HepG2 (cell line): Measurements from ENCODE around the gene PYCR2. TPM values are rescaled to one million over a fixed set of nuclear protein-coding genes. Genes with fewer than 3 reads are reported as not detected.

Source experiments
- ATAC-seq: fragments of 200-7000 bp; cut with Tn5 transposase; 3 replicates; pipeline ENCODE4 v1.9.1; 2020; ENCODE audit warnings: mild to moderate bottlenecking, moderate library complexity
- BruUV-seq: library from RNA; stranded (reverse); fragments of 400-500 nt; replicated peaks from 2 replicates; lab custom pipeline; 2021; lab: Mats Ljungman, UMichigan
- CTCF ChIA-PET: fragments of 300-600 bp; formaldehyde crosslinking; extraction: SDS; loops from one replicate; lab custom pipeline; 2021; ENCODE audit warnings: low total read pairs, inconsistent platforms, low intra/inter-chr PET ratio; lab: Yijun Ruan, JAX
- POLR2A ChIA-PET: fragments of 350-600 bp; sonication (Branson Sonifier 250); formaldehyde crosslinking; loops from one replicate; lab custom pipeline; 2020; ENCODE audit warnings: antibody characterized with exemption, inconsistent platforms; lab: Yijun Ruan, JAX
- DNase-seq: peaks from one replicate; pipeline ENCODE4 v3.0.0-alpha.2; 2015; ENCODE audit warnings: low spot score
- FAIRE-seq: peaks from 3 replicates; lab custom pipeline; 2011; peaks lifted over from hg19 to GRCh38; lab: Jason Lieb, UNC
- H2AFZ ChIP-seq: one replicate; pipeline ENCODE4 v1.6.1; 2011; ENCODE audit warnings: low read length, inconsistent platforms
- H3K27ac ChIP-seq: fragments of 300-600 bp; 3 replicates; pipeline ENCODE4 v1.8.0; 2011; ENCODE audit warnings: mixed run types, mild to moderate bottlenecking, mixed read lengths, low read length, inconsistent platforms; ENCODE audit not compliant: insufficient read depth; ENCODE audit errors: extremely low read length
- H3K27me3 ChIP-seq, 2 experiments: fragments of 200-600 bp in 1 of 2; 2 replicates in 1 of 2; 3 replicates in 1 of 2; pipeline versions ENCODE4 v1.6.0 to v1.8.0; 2011; ENCODE audit warnings: low read length in 2 of 2, mild to moderate bottlenecking in 2 of 2, moderate library complexity in 2 of 2, inconsistent platforms in 1 of 2; ENCODE audit not compliant: insufficient read depth in 2 of 2, control insufficient read depth in 1 of 2
- H3K36me3 ChIP-seq, 2 experiments: fragments of 200-600 bp in 1 of 2; replicated peaks in 1 of 2; 2 replicates in 1 of 2; 3 replicates in 1 of 2; pipeline versions ENCODE4 v1.5.1 to v1.8.0; 2011; ENCODE audit warnings: low read length in 2 of 2, inconsistent platforms in 1 of 2; ENCODE audit not compliant: insufficient read depth in 2 of 2, control insufficient read depth in 1 of 2
- H3K4me1 ChIP-seq: 2 replicates; pipeline ENCODE4 v1.5.1; 2012; ENCODE audit warnings: low read length, inconsistent platforms; ENCODE audit not compliant: insufficient read depth
- H3K4me2 ChIP-seq: 2 replicates; pipeline ENCODE4 v1.6.0; 2011; ENCODE audit warnings: low read depth, low read length, inconsistent platforms
- H3K4me3 ChIP-seq, 3 experiments: fragments of 200-600 bp in 1 of 3; sonication (generic), shearing (Covaris generic) in 1 of 3; replicated peaks in 1 of 3; 2 replicates each; pipeline ENCODE4 v1.5.1; 2011 to 2016; ENCODE audit warnings: low read length in 3 of 3, inconsistent platforms in 2 of 3, low read depth in 2 of 3, mild to moderate bottlenecking in 2 of 3, control low read depth in 1 of 3, mixed read lengths in 1 of 3; ENCODE audit not compliant: insufficient read depth in 1 of 3
- H3K79me2 ChIP-seq: one replicate; pipeline ENCODE4 v1.6.1; 2011; ENCODE audit warnings: low read length, inconsistent platforms; ENCODE audit not compliant: insufficient read depth
- H3K9ac ChIP-seq: 2 replicates; pipeline ENCODE4 v1.6.0; 2011; ENCODE audit warnings: mild to moderate bottlenecking, low read depth, low read length, inconsistent platforms; ENCODE audit not compliant: insufficient read depth
- H3K9me3 ChIP-seq: 2 replicates; pipeline ENCODE4 v1.5.1; 2012; ENCODE audit warnings: mild to moderate bottlenecking, low read length
- H4K20me1 ChIP-seq: 2 replicates; pipeline ENCODE4 v1.6.0; 2011; ENCODE audit warnings: inconsistent platforms, mild to moderate bottlenecking, low read length, moderate library complexity; ENCODE audit not compliant: insufficient read depth
- DNMT3B ChIP-seq: conservative IDR thresholded peaks from 2 replicates; pipeline ENCODE4 v1.6.1; 2016; ENCODE audit warnings: missing biosample characterization, control low read depth
- FUBP1 ChIP-seq: sonication (generic); formaldehyde crosslinking; IDR thresholded peaks from 2 replicates; pipeline ENCODE4 v1.5.1; 2020; ENCODE audit warnings: missing genetic modification reagents, mild to moderate bottlenecking, borderline replicate concordance
- HHEX ChIP-seq: IDR thresholded peaks from 2 replicates; pipeline ENCODE4 v1.6.1; 2016; ENCODE audit warnings: control low read depth
- JDP2 ChIP-seq: sonication (generic); formaldehyde crosslinking; IDR thresholded peaks from 2 replicates; pipeline ENCODE4 v1.8.1; 2022; ENCODE audit warnings: missing genetic modification reagents, borderline replicate concordance
- KLF11 ChIP-seq: IDR thresholded peaks from 2 replicates; pipeline ENCODE4 v1.6.1; 2016; ENCODE audit warnings: missing compliant biosample characterization
- MEIS2 ChIP-seq: sonication (generic); formaldehyde crosslinking; IDR thresholded peaks from 2 replicates; pipeline ENCODE4 v1.9.0; 2021; ENCODE audit warnings: mild to moderate bottlenecking, missing genetic modification reagents
- NBN ChIP-seq: fragments of 450-650 bp; conservative IDR thresholded peaks from 2 replicates; pipeline ENCODE4 v1.6.1; 2017
- RERE ChIP-seq: IDR thresholded peaks from 2 replicates; pipeline ENCODE4 v1.6.1; 2016; ENCODE audit warnings: low read depth, missing genetic modification reagents, missing compliant biosample characterization
- SP2 ChIP-seq: sonication (generic); formaldehyde crosslinking; IDR thresholded peaks from 2 replicates; pipeline ENCODE4 v1.5.1; 2020; ENCODE audit warnings: mild to moderate bottlenecking, missing genetic modification reagents
- TCF7L2 ChIP-seq: IDR thresholded peaks from 2 replicates; pipeline ENCODE4 v1.6.1; 2011; ENCODE audit warnings: mild to moderate bottlenecking, low read depth, low read length, moderate library complexity
- TRIM24 ChIP-seq: sonication (generic); formaldehyde crosslinking; IDR thresholded peaks from 2 replicates; pipeline ENCODE4 v1.8.0; 2022; ENCODE audit warnings: mild to moderate bottlenecking, missing genetic modification reagents
- ZNF20 ChIP-seq: sonication (generic); formaldehyde crosslinking; IDR thresholded peaks from 2 replicates; pipeline ENCODE4 v1.4.0; 2020; ENCODE audit warnings: mild to moderate bottlenecking, moderate library complexity, missing genetic modification reagents
- WGBS: methylation state at CpG from one replicate; pipeline ENCODE4 v1.1.6; 2017; ENCODE audit warnings: low lambda C conversion rate; 5-methylcytosine and 5-hydroxymethylcytosine counted together
- in situ Hi-C: cut with HindIII; loops from 2 replicates; pipeline ENCODE4 v1.10.0; 2017; ENCODE audit warnings: low pct_unique_long_range_greater_than_20kb; ENCODE audit not compliant: extremely low pct_ligation_motif_present
- intact Hi-C: fragments of 100-400 bp; cut with micrococcal nuclease; formaldehyde crosslinking; loops from one replicate; pipeline ENCODE4 v1.10.0; 2022; ENCODE audit not compliant: unreplicated experiment
- polyA plus RNA-seq, 8 experiments: library from polyadenylated mRNA; depleted of rRNA in 3 of 8; stranded (reverse) in 7 of 8; unstranded in 1 of 8; fragments of >200 nt; fragmentation: Illumina TruSeq in 4 of 8; extraction: Trizol in 4 of 8; gene quantifications; 2 replicates each; pipeline versions ENCODE4 v1.2.1 to v1.2.3, GENCODE V29; 2011 to 2016; ENCODE audit warnings: low read depth in 4 of 8, missing spikeins in 1 of 8, mixed read lengths in 1 of 8; ENCODE audit not compliant: insufficient read depth in 1 of 8
- total RNA-seq, 5 experiments: library from RNA; depleted of rRNA; stranded (reverse); fragments of >200 nt; fragmentation: Illumina TruSeq; extraction: Trizol; gene quantifications; 2 replicates each; pipeline ENCODE4 v1.2.3, GENCODE V29; 2016; ENCODE audit warnings: low read depth in 1 of 5
- TF ChIP-seq, protein P1 (sequence below): IDR thresholded peaks from 2 replicates; pipeline ENCODE4 v1.4.0; 2020; ENCODE audit warnings: mild to moderate bottlenecking, missing genetic modification reagents

Gene PYCR2
- total and polyA plus RNA-seq, 2 of the 13 experiments (the other 11 are each of a cell fraction or from before 2014, with no cell fraction given) = 47.2 to 47.8 TPM

DNA sequence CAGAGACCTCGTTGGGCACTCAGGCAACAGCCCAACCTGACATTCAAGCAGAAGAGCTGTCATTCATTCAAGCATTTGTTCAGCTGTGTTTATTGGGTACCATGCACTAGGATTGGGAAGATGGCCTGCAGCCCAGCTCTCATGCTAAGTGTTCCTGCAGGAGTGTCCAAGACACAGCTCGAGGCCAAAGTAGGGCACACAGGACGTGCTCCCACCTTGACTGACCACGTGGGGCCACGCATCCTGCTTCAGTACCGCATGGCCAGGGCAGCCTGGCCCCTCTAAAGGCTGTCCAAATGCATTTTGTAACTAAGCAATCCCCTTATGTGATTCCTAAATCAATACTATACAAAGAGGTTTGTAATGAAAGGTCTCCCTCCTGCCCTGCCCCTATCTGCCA is 9.7 kb downstream of the PYCR2 start:
- H3K27ac ChIP-seq = no peak overlapping the region
- no peak overlapping the region for H3K9ac ChIP-seq
- no peaks in the 10 kb centered on the region for H3K9me3 ChIP-seq
- no peaks in the 10 kb centered on the region for H3K79me2 ChIP-seq
- no peaks in the 10 kb centered on the region for H4K20me1 ChIP-seq
- peaks cover 0 to 5% of the 10 kb centered on the region in 2 experiments; a peak in 2 of 5 replicates for H3K36me3 ChIP-seq
- ATAC-seq (no peak), FAIRE-seq (no peak), DNase-seq (no peak)
- in situ Hi-C loops = loop anchor here (5.0 kb wide), 1 partner anchor 437 kb away; no protein-coding TSS in a partner anchor
- H3K27me3 ChIP-seq = no peaks in the 10 kb centered on the region
- H3K4me1 ChIP-seq = peaks cover 13% of the 10 kb centered on the region
- ChIA-PET POLR2A (no interaction called here), CTCF (no interaction called here)
- intact Hi-C loops = loop anchor here (5.0 kb wide), 1 partner anchor 37 kb away; no protein-coding TSS in a partner anchor
- no peak overlapping the region for H3K4me3 ChIP-seq
- TF ChIP-seq RERE (no peak), TCF7L2 (no peak), HHEX (no peak), ZNF20 (CRISPR knock-in tag) (no peak), FUBP1 (CRISPR knock-in tag) (no peak), KLF11 (CRISPR knock-in tag) (no peak), NBN (no peak), DNMT3B (CRISPR knock-in tag) (no peak), MEIS2 (no peak), JDP2 (no peak), SP2 (CRISPR knock-in tag) (no peak), TRIM24 (no peak)
- TF ChIP-seq, protein P1, sequence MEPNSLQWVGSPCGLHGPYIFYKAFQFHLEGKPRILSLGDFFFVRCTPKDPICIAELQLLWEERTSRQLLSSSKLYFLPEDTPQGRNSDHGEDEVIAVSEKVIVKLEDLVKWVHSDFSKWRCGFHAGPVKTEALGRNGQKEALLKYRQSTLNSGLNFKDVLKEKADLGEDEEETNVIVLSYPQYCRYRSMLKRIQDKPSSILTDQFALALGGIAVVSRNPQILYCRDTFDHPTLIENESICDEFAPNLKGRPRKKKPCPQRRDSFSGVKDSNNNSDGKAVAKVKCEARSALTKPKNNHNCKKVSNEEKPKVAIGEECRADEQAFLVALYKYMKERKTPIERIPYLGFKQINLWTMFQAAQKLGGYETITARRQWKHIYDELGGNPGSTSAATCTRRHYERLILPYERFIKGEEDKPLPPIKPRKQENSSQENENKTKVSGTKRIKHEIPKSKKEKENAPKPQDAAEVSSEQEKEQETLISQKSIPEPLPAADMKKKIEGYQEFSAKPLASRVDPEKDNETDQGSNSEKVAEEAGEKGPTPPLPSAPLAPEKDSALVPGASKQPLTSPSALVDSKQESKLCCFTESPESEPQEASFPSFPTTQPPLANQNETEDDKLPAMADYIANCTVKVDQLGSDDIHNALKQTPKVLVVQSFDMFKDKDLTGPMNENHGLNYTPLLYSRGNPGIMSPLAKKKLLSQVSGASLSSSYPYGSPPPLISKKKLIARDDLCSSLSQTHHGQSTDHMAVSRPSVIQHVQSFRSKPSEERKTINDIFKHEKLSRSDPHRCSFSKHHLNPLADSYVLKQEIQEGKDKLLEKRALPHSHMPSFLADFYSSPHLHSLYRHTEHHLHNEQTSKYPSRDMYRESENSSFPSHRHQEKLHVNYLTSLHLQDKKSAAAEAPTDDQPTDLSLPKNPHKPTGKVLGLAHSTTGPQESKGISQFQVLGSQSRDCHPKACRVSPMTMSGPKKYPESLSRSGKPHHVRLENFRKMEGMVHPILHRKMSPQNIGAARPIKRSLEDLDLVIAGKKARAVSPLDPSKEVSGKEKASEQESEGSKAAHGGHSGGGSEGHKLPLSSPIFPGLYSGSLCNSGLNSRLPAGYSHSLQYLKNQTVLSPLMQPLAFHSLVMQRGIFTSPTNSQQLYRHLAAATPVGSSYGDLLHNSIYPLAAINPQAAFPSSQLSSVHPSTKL (CRISPR knock-in tag) = no peak
- WGBS = 87% methylated on average over 6 of the region's 6 CpGs
- H3K4me2 ChIP-seq = no peak overlapping the region
- BruUV-seq = no TSS peak
- H2AFZ ChIP-seq = no peak overlapping the region
